WERI-Rb-1 (cell line): ENCODE results near the gene PTPN6.

Experiments
- DNase-seq: peaks from one replicate; pipeline ENCODE4 v3.0.0-alpha.2; 2020
- H3K27ac ChIP-seq: fragments of 250-450 bp; sonication (Bioruptor Pico); 2 replicates; pipeline ENCODE4 v1.5.1; 2020; ENCODE audit warnings: mild to moderate bottlenecking, moderate library complexity
- H3K27me3 ChIP-seq: fragments of 250-450 bp; sonication (Bioruptor Pico); 2 replicates; pipeline ENCODE4 v1.5.1; 2021; ENCODE audit warnings: mild to moderate bottlenecking, low read depth, moderate library complexity; ENCODE audit not compliant: insufficient read depth, severe bottlenecking
- H3K36me3 ChIP-seq: fragments of 250-450 bp; sonication (Bioruptor Pico); 2 replicates; pipeline ENCODE4 v1.5.1; 2020; ENCODE audit warnings: mild to moderate bottlenecking, moderate library complexity
- H3K4me3 ChIP-seq: 2 replicates; pipeline ENCODE4 v1.5.1; 2011; ENCODE audit warnings: low read depth, mild to moderate bottlenecking, control low read depth, low read length
- H3K9me3 ChIP-seq: fragments of 250-450 bp; sonication (Bioruptor Pico); 2 replicates; pipeline ENCODE4 v1.5.1; 2021; ENCODE audit warnings: mild to moderate bottlenecking, moderate library complexity; ENCODE audit not compliant: severe bottlenecking
- TF ChIP-seq, protein P1 (sequence below): IDR thresholded peaks from 2 replicates; pipeline ENCODE4 v1.5.1; 2011; ENCODE audit warnings: low read depth, mild to moderate bottlenecking, control low read depth, inconsistent platforms, low read length

The PTPN6 gene

DNA sequence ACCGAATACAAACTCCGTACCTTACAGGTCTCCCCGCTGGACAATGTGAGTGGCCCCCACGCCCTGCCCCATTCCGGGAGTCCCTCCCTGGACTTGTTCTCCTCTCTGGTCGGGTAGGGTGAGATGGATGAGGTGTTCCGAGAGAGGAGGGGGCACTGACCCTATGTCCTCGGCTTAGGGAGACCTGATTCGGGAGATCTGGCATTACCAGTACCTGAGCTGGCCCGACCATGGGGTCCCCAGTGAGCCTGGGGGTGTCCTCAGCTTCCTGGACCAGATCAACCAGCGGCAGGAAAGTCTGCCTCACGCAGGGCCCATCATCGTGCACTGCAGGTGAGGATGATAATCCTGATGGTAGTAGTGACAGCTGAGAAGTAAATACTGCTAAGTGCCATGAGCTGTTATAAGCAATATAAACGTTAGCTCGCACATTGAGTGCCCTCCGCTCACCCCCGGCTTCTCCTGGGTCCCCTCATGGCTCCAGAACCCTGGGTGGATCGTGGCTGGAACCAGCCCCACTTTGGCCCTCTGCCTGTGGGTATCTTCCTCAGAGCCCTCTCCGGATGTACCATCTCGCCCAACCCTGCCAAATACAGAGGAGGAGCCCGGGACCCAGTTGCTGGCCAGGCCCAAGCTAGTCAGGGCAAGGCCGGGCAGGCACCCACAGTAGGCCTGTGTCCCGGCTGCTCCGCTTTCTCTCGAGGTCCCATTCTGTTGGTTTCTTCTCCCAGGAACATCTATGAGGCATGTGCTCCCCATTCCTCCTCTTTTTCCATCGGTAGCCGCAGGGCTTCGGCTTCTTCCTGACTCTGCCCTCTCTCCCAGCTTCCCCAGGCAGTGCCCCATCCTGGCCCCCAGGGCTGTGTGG, 6.8 kb downstream of the PTPN6 start:
- TF ChIP-seq, protein P1, sequence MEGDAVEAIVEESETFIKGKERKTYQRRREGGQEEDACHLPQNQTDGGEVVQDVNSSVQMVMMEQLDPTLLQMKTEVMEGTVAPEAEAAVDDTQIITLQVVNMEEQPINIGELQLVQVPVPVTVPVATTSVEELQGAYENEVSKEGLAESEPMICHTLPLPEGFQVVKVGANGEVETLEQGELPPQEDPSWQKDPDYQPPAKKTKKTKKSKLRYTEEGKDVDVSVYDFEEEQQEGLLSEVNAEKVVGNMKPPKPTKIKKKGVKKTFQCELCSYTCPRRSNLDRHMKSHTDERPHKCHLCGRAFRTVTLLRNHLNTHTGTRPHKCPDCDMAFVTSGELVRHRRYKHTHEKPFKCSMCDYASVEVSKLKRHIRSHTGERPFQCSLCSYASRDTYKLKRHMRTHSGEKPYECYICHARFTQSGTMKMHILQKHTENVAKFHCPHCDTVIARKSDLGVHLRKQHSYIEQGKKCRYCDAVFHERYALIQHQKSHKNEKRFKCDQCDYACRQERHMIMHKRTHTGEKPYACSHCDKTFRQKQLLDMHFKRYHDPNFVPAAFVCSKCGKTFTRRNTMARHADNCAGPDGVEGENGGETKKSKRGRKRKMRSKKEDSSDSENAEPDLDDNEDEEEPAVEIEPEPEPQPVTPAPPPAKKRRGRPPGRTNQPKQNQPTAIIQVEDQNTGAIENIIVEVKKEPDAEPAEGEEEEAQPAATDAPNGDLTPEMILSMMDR, result no peak
- H3K36me3 ChIP-seq, result no peaks in the 10 kb centered on the region
- DNase-seq, result no peak
- H3K9me3 ChIP-seq, result no peaks in the 10 kb centered on the region
- H3K4me3 ChIP-seq, result no peak overlapping the region
- H3K27ac ChIP-seq, result no peak overlapping the region
- no peaks in the 10 kb centered on the region for H3K27me3 ChIP-seq

GRCh38 chr12:6958609-6959057, 7.5 kb downstream of the PTPN6 start:
- H3K36me3 ChIP-seq, result no peaks in the 10 kb centered on the region
- TF ChIP-seq, protein P1, result no peak
- H3K27ac ChIP-seq, result no peak overlapping the region

DNA sequence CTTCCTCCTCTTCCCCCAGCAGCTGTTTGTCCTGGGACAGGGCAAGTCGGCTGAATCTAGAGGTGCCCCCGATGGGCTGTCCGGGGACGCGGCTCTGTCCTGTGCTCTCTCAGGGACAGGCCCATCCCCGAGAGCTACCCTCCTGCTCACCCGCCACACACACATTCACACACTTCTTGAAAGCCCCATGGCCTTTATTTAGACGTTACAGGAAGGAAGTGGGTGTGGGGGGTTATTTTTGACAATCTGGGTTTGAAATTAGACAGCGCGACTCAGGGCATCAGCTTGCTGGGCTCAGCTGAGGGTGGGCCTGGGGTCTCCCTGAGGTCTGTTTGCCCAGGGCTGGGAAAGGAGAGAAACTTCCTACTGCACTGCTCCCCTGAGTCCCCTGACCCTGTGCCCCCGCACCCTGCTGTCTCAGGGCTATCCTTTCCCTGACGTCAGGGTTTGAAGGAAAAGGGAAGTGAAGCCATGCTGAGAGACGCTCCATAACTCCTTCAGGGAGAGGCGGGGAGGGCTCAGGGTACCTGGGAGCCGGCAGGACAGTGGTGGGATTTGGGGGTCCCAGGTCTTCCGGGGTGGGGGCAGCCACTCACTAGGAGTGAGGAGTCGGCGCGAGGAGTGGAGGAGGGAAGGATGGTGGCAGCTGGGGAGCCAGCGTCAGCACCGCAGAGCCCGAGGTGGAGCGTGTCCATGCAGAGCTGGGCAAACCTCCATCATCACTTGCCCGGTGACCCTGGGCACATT, 8.1 kb downstream of the PTPN6 start:
- H3K4me3 ChIP-seq, result no peak overlapping the region
- no peak overlapping the region for H3K27ac ChIP-seq
- no peak for DNase-seq

More at GRCh38 chr12:6958609-6959057, 7.5 kb downstream of the PTPN6 start:
- no peak for DNase-seq
- H3K27me3 ChIP-seq, result no peaks in the 10 kb centered on the region
- H3K4me3 ChIP-seq, result no peak overlapping the region
- H3K9me3 ChIP-seq, result no peaks in the 10 kb centered on the region

GRCh38 chr12:6959805-6960592, 8.8 kb downstream of the PTPN6 start:
- Histone ChIP-seq H3K27ac (no peak overlapping the region), H3K9me3 (no peaks in the 10 kb centered on the region), H3K27me3 (no peaks in the 10 kb centered on the region), H3K4me3 (no peak overlapping the region), H3K36me3 (peaks cover 12% of the 10 kb centered on the region)
- DNase-seq, result no peak
- TF ChIP-seq, protein P1, result no peak

More for the DNA sequence above, 8.1 kb downstream of the PTPN6 start:
- peaks cover 4% of the 10 kb centered on the region for H3K36me3 ChIP-seq
- no peaks in the 10 kb centered on the region for H3K27me3 ChIP-seq
- TF ChIP-seq, protein P1, result no peak
- H3K9me3 ChIP-seq, result no peaks in the 10 kb centered on the region

GRCh38 chr12:6960593-6961277, 9.6 kb downstream of the PTPN6 start:
- H3K9me3 ChIP-seq, result no peaks in the 10 kb centered on the region
- TF ChIP-seq, protein P1, result peak; percentile 60
- peak overlapping the region; percentile 76 for H3K27ac ChIP-seq
- no peak overlapping the region for H3K4me3 ChIP-seq
- H3K36me3 ChIP-seq, result peaks cover 19% of the 10 kb centered on the region
- DNase-seq, result no peak
- no peaks in the 10 kb centered on the region for H3K27me3 ChIP-seq
